NB4 (cell line): ENCODE measurements around the gene TNFRSF14.

Experiments used
- POLR2A ChIP-seq: IDR thresholded peaks from 2 replicates; pipeline ENCODE4 v1.6.1; 2011; ENCODE audit warnings: mild to moderate bottlenecking; ENCODE audit not compliant: insufficient read length; ENCODE audit errors: extremely low read depth
- TF ChIP-seq, protein P1 (sequence below): IDR thresholded peaks from one replicate; pipeline ENCODE4 v1.5.1; 2012; ENCODE audit warnings: low read depth, low read length
- TF ChIP-seq, protein P2 (sequence below): IDR thresholded peaks from 2 replicates; pipeline ENCODE4 v1.6.1; 2011; ENCODE audit warnings: low read depth, low read length

DNA sequence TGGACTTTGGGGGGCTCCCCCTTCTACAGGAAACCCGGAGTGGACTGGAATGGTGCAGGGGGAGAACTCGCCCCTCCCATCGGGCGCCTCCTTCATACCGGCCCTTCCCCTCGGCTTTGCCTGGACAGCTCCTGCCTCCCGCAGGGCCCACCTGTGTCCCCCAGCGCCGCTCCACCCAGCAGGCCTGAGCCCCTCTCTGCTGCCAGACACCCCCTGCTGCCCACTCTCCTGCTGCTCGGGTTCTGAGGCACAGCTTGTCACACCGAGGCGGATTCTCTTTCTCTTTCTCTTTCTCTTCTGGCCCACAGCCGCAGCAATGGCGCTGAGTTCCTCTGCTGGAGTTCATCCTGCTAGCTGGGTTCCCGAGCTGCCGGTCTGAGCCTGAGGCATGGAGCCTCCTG, at the start of gene TNFRSF14:
- TF ChIP-seq, protein P1, sequence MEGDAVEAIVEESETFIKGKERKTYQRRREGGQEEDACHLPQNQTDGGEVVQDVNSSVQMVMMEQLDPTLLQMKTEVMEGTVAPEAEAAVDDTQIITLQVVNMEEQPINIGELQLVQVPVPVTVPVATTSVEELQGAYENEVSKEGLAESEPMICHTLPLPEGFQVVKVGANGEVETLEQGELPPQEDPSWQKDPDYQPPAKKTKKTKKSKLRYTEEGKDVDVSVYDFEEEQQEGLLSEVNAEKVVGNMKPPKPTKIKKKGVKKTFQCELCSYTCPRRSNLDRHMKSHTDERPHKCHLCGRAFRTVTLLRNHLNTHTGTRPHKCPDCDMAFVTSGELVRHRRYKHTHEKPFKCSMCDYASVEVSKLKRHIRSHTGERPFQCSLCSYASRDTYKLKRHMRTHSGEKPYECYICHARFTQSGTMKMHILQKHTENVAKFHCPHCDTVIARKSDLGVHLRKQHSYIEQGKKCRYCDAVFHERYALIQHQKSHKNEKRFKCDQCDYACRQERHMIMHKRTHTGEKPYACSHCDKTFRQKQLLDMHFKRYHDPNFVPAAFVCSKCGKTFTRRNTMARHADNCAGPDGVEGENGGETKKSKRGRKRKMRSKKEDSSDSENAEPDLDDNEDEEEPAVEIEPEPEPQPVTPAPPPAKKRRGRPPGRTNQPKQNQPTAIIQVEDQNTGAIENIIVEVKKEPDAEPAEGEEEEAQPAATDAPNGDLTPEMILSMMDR: no peak
- no peak for TF ChIP-seq POLR2A
- TF ChIP-seq, protein P2, sequence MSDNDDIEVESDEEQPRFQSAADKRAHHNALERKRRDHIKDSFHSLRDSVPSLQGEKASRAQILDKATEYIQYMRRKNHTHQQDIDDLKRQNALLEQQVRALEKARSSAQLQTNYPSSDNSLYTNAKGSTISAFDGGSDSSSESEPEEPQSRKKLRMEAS: no peak
